GM19043 (cell line): Measurements from ENCODE around the gene AFF3.

Source experiments
- ATAC-seq: cut with Tn5 transposase; IDR thresholded peaks from one replicate; pipeline ENCODE4 v1.9.1; 2021; ENCODE audit warnings: low read depth; ENCODE audit not compliant: unreplicated experiment

The AFF3 gene

DNA sequence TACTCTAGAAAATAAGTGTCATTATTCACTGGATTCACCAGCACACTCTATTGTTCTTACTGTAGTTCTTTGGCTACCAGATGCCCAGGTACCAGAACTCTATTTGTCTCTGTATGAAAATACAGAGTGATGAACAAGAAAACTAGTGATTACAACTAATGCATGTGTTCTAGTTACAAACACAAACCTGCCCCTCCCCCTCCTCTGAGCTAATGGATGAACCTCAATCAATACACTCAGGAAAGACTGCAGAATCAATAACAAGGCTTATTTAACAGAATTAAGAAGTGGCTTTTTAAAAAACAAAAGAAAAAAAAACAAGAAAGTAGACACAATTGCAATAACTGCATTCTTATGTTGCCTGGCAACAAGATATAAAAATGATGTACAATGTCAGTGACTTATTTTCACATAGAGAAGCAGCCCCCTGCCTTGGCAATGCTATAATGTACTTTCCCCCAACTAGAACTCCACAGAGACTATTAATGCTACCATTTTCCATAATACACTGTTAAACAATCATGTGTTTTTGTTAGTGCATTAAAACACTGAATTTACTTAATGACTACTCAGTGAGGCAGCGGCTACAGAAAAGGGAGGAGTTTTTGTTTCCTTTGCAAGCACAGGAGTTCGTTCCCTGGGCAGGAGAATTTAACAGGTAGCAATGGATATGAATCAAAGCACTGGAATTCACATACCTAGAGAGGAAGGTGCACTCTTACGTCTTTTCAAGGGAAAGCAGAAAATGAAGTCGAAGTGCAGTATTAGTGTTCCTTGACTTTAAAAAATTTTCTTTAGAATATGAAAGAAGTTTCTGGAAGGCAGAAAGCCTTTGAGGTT, 333.8 kb downstream of the AFF3 start:
- ATAC-seq, result no peak

DNA sequence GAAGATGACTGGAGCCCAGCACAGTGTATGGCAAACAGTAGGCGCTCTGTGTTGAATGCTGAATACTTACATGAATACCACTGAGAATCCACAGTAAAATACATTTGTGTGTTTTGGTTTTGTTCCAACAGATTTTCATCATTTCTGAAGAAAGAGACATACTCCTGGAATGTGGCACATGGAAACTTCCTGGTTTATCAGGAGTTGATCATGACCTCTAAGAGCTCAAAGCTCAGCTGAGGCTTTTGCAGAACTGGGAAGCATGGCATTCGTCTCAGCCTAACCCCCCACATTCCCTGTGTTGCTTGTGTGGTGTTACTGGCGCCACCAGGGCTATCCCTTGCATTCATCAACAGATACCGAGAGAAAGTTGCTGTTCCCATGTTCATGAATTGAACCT, 335.6 kb downstream of the AFF3 start:
- ATAC-seq, result no peak

DNA sequence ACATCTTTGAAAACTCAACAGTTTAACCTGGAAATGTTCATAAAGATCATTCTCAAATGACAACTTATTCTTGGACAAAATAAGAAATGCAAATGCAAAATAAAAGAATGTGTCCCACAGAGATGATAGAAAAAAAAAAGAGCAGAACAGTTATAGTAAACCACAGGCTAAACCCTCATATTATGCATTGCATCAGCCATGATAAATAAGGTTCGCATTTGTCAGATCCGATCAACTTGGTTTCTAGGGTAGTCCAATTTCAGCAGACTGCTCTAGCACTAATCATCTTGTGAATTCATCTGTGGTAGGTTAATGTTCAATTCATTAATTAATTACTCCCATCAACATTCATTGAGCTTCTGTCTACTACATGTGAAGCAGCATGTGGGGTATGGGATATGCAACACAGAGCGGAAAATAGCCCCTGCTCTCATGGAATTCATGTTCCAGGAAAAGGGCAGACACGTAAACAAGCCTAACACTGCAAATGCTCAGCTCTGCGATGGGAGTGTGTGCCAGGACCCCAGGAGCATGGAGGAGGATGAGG, 336.4 kb downstream of the AFF3 start:
- no peak for ATAC-seq

DNA sequence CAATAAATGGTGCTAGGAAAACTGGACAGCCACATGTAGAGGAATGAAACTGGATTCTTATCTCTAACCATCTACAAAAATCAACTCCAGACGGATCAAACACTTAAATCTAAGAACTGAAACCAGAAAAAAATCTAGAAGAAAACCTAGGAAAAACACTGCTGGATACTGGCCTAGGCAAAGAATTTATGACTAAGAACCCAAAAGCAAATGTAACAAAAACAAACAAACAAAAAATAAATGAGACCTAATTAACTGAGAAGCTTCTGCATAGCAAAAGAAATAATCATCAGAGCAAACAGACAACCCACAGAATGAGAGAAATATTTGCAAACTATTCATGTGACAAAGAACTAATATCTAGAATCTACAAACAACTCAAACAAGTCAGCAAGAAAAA, 338.5 kb downstream of the AFF3 start:
- no peak for ATAC-seq

DNA sequence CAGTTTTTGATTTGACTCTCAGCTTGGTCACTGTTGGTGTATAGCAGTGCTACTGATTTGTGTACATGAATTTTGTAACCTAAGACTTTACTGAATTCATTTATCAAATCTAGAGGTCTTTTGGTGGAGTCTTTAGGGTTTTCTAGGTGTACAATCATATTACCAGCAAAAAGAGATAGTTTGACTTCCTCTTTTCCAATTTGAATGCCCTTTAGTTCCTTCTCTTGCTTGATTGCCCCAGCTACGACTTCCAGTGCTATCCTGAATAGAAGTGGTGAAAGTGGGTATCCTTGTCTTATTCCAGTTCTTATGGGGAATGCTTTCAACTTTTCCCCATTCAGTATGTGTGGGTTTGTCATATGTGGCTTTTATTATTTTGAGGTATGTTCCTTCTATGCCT, 339.7 kb downstream of the AFF3 start:
- no peak for ATAC-seq

- ATAC-seq, result no peak
Observed at GRCh38 chr2:99801327-99801901, 341.0 kb downstream of the AFF3 start.

DNA sequence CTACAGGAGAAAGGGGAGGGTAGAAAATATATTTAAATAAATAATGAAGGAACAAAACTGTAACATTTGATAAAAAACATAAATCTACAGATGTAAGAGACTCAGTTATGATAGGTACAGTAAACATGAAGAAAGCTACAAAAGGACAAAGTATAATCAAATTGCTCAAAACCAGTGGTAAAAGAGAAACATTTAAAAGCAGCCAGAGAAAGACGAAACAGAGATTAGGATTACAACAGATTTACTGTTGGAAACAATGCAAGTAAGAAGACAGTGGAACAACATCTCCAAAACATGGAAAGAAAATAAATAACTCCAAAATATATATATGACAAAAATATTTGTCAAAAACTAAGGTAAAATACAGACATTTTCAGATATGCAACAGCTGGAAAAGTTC, 344.9 kb downstream of the AFF3 start:
- no peak for ATAC-seq

DNA sequence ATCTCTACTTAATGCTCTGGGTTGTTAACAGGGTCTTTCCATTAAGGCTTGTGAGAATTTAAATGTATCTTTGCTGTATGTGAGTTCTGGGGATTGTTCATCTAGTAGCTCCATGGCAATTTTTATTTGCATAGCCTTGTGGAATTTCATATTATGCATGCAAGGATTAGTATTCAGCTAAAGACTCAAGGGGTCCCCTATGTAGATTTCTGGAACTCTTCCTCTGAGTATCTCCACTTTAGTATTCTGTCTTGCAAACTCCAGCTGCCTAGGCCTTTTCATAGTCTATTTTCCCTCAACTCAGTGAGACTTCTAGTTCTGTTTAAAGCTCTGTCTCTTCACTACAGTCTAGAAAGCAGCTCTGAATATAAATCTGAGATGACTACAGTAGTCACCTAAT, 348.0 kb downstream of the AFF3 start:
- no peak for ATAC-seq

DNA sequence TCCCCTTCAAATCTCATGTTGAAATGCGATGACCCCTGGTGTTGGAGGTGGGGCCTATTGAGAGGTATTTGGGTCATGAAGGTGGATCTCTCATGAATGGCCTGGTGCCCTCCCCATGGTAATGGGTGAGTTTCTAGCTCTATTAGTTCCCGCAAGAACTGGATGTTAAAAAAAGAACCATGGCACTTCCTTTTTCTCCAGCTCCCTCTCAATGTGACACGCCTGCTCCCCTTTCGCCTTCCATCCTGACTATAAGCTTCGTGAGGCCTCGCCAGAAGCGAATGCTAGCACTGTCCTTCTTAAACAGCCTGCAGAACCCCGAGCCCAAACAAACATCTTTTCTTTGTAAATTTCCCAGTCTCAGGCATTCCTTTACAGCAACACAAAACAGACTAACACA, 349.4 kb downstream of the AFF3 start:
- ATAC-seq, result no peak

DNA sequence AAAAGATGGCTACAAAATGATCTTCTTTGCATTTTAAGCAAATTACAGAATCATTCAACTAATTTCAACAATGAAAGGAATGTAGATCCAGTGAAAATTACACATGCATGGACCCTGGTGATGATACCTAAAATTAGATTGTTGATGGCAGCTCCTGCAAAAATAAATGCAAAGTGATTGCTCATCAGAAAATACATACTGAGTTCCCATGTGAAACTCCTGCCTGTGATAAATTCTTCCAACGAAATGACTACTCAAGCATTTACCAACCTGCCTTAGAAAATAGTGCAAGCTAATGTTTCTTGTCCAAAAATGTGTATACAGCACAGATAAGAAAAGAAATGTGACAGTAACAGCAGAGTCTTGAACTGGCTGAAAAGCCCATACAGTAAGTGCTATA, 352.5 kb downstream of the AFF3 start:
- no peak for ATAC-seq

DNA sequence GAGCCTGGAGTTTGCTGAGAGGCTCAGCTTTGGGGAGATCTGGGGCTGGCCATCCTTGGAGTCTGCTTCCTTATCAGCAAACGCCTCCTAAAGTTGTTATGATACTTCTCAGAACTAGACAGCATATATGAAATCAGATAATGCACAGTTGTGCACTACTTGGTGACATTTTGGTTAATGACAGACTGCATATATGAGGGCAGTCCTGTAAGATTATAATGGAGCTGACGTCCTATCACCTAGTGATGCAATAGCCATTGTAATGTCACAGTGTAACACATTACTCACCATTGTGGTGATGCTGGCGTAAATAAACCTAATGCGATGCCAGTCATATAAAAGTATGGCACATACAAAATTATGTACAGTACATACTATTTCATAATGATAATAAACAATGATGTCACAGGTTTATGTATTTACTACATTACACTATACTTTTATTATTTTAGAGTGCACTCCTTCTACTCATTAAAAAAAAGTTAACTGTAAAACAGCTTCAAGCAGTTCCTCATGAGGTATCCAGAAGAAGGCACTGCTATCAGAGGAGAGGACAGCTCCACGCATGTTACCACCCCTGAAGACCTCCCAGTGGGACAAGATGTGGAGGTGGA, 354.5 kb downstream of the AFF3 start:
- ATAC-seq, result no peak

DNA sequence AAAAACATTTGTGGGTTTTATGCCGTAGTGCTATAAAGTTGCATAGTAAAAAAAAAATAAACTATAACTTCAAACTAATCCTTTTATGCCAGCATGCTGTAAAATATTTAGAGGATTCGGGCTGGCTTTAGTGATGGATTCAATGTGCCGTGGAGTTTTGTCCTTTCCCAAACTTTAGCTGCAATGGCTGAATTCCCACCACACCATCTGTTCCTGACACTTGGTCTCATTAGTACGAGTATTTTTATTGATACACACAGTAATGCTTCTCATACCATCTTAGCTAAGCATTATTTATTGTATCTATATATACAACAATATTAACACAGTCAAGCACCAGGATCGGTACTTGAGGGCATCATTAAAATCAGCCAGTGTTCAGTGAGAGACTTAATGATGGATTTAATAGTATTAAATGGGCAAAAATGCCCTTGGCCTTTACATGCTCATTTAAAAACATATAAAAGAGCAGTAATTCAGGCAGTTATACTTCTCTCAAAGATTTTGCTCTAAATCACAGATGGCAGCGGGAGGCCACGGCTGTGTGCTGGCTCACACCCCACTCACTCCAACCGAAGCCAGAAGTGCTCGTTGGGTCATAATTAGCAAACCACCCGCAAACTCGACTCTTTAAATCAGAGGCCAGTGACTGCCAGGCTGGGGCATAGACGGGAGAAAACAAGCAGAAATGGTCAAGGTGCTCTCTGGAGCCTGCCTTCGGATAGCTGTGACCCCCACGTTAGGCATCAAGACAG, 355.6 kb downstream of the AFF3 start:
- ATAC-seq, result no peak

DNA sequence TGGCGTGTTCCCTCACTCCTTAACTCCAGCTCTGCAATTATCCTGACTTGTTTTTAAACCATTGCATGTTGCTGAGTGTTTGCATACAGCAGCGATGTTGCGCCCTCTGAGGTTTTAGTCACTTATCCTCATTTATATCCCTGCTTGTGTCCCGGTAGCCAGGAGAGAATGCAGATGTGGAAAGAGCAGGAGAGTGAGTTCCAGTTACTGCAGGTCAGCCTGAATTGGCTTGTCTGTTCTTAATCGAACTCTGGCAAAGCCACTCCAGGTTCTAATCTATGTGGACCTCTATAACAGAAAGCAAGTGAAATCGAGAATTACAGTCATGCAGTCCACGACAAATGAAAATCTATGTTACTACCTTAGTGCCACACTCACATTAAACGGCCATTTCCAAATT, 357.4 kb downstream of the AFF3 start:
- no peak for ATAC-seq

- no peak for ATAC-seq
Observed at GRCh38 chr2:99784282-99784681, 358.1 kb downstream of the AFF3 start.

DNA sequence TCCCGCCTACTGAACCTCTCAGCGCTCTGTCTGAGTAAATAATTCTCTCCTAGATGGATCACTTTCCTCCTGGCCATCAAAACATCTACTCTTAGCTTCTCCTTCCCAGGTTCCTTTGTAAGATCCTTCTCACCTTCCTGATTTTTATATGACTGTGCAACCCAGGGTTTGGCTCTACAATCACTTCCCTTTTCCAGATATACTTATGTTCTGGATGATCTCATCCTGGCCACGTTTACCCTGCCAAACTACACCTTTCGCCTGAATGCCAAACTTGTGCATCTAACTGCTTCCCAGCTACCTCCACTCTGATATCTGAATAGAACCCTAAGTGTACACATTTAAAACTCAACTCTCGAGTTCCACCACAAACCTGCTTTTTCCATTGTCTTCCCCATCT, 362.1 kb downstream of the AFF3 start:
- no peak for ATAC-seq

DNA sequence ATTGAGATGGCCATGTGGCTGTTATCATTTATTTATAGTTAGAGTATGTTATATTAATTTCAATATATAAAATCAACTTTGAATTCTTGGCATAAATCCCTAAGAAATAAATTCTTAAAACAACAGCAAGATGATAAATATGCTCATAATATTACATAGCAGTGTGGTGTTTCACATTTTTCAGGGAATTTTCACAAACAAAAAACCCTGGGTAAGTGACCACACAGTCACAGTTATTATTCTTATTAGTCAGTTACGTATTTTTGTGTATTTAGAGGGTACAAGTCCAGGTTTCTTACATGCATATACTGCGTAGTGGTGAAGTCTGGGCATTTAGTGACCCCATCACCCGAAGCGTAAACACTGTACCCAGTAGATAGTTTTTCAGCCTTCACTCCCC, 363.1 kb downstream of the AFF3 start:
- no peak for ATAC-seq

GRCh38 chr2:99777656-99778290, 364.6 kb downstream of the AFF3 start:
- ATAC-seq, result no peak

DNA sequence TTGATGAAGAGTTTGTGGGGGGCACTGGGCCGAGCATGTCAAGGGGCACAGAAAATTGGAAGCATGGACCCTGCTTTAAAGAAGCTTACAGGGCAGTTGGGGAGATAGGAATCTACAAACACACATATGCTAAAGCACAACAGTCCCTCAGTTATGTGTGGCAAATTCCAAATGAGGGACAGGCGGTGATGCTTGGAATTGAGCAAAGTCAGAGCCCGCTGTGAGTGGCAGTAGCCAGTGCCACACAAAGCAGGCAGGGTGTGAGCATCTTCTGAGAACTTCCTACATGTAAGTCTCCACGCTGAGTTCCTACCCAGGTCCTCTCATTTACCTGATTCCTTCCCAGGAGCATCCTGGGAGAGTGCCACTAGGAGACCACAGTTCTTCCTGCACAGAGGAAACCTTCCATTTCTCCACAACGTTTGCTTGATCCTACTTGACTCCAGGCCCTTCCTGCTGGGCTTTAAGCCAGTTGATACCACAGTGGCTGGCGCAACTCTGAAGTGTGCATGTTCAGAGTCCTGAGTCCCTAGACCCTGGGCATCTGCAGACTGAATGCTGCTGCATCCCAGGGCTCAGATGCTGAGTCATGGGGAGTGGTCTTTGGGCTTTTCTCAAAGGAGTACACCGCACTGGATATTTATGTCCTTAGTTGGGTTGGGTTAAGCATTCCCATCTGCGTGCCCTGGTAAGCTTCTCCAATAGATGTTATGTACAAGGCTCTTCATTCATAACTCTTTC, 365.3 kb downstream of the AFF3 start:
- ATAC-seq, result no peak

- no peak for ATAC-seq
Observed at GRCh38 chr2:99776206-99776905, 366.0 kb downstream of the AFF3 start.
